Large intestine (tissue), 3 donors: ENCODE results near the gene SKP1. TPM values are rescaled to one million over a fixed set of nuclear protein-coding genes. Genes with fewer than 3 reads are reported as not detected.
A peak's percentile ranks its signal among the peaks of the same experiment; 100 is the strongest.

Experiments
- DNase-seq, 2 donors: peaks; one replicate each; pipeline versions ENCODE4 v3.0.0 to v3.0.0-alpha.2; 2013
- H3K27ac ChIP-seq: one replicate; pipeline ENCODE4 v1.5.1; 2013; ENCODE audit warnings: low read length
- H3K27me3 ChIP-seq: 2 replicates; pipeline ENCODE4 v1.6.1; 2013; ENCODE audit warnings: low read length; ENCODE audit not compliant: control insufficient read depth, insufficient read depth
- H3K36me3 ChIP-seq: 2 replicates; pipeline ENCODE4 v1.6.1; 2013; ENCODE audit warnings: low read length; ENCODE audit not compliant: control insufficient read depth, insufficient read depth
- H3K4me1 ChIP-seq: one replicate; pipeline ENCODE4 v1.6.1; 2013; ENCODE audit warnings: low read length; ENCODE audit not compliant: control insufficient read depth, insufficient read depth
- H3K4me3 ChIP-seq: one replicate; pipeline ENCODE4 v1.5.1; 2013; ENCODE audit warnings: low read length
- H3K9me3 ChIP-seq: one replicate; pipeline ENCODE4 v1.6.1; 2013; ENCODE audit warnings: mild to moderate bottlenecking, low read depth, low read length, moderate library complexity; ENCODE audit not compliant: control insufficient read depth
- WGBS: methylation state at CpG from one replicate; pipeline ENCODE4 v1.1.5; 2013; ENCODE audit warnings: low lambda C conversion rate; ENCODE audit not compliant: insufficient coverage; 5-methylcytosine and 5-hydroxymethylcytosine counted together
- polyA plus RNA-seq: library from polyadenylated mRNA; unstranded; fragments of 120-200 nt; gene quantifications from one replicate; pipeline ENCODE4 v1.2.1, GENCODE V29; 2013

SKP1 gene
- polyA plus RNA-seq, 1 donor = 490 TPM

DNA sequence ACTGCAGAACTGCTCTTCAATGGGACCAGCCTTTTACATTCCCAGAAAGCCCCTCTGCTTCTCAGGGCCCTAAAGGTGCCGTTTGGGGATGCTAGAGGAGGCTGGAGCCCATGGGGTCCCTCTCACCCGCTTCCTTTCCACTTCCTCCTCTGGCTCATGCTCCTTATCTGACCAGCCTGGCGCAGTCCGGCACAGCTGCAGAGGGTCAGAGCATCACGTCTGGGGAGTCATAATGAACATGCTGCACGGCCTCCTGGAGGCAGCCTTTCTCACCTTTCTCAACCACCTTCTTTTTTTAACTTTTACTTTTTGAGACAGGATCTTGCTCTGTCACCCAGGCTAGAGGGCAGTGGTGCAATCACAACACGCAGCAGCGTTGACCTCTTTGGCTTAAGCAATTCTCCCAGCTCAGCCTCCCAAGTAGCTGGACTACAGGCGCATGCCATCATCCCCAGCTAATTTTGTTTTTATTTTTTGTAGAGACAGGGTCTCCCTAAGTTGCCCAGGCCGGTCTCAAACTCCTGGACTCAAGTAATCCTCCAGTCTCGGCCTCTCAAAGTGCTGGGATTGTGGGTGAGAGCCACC is 77.4 kb downstream of the SKP1 start:
- peaks cover 2% of the 10 kb centered on the region for H3K9me3 ChIP-seq
- no peaks in the 10 kb centered on the region for H3K36me3 ChIP-seq
- peaks cover 48% of the 10 kb centered on the region for H3K4me1 ChIP-seq
- no CpG with 5 or more reads among the region's 11 CpGs for WGBS
- no peak overlapping the region for H3K4me3 ChIP-seq
- peak overlapping the region; percentile 72 for H3K27ac ChIP-seq
- DNase-seq = peak in 1 of 2 donors; percentile 44
- no peaks in the 10 kb centered on the region for H3K27me3 ChIP-seq

Other genes starting within 250 kb of the SKP1 start
- 73.8 TPM for gene C5orf15, start 208.3 kb downstream of the SKP1 start, polyA plus RNA-seq
- gene VDAC1, start 172.0 kb downstream of the SKP1 start, polyA plus RNA-seq = 255 TPM
- 9.7 TPM for gene TCF7, start 62.3 kb downstream of the SKP1 start, polyA plus RNA-seq
- gene PPP2CA, start 49.1 kb upstream of the SKP1 start, polyA plus RNA-seq = 120 TPM
- gene CDKL3, start 190.2 kb upstream of the SKP1 start, polyA plus RNA-seq = 2.7 TPM
- 130 TPM for gene UBE2B, start 194.6 kb upstream of the SKP1 start, polyA plus RNA-seq
- 28.0 TPM for gene CDKN2AIPNL, start 234.9 kb upstream of the SKP1 start, polyA plus RNA-seq